ENCODE results near the gene ADGRA3.
"Not testable (repeated sequence)": the region's sequence is repeated elsewhere in the genome, so short reads cannot be mapped to it uniquely, and the experiment has no call there.

Gene ADGRA3

GRCh38 chr4:22385611-22386011 is 130.3 kb downstream of the ADGRA3 start:
- peaks cover 37% of the 10 kb centered on the region for H3K36me3 ChIP-seq (ENCODE audit: control insufficient read depth, insufficient read depth, low read length)
- 96 to 100% methylated on average over 4 of the region's 7 CpGs for WGBS, 2 experiments (ENCODE audit: insufficient coverage in 2 of 2)
- no peak overlapping the region for H3K27ac ChIP-seq (ENCODE audit: low read depth, low read length, severe bottlenecking)
- H3K4me1 ChIP-seq (ENCODE audit: control insufficient read depth, insufficient read depth, low read length, poor library complexity, severe bottlenecking) = peaks cover under 1% of the 10 kb centered on the region
- H3K4me3 ChIP-seq (ENCODE audit: extremely low read depth, insufficient read depth, low read length, poor library complexity, severe bottlenecking) = no peak overlapping the region
- H3K9me3 ChIP-seq (ENCODE audit: control insufficient read depth, low read length) = no peaks in the 10 kb centered on the region

- Histone ChIP-seq H3K36me3 (ENCODE audit: control insufficient read depth, insufficient read depth, low read length) (peaks cover 37% of the 10 kb centered on the region), H3K27ac (ENCODE audit: low read depth, low read length, severe bottlenecking) (no peak overlapping the region), H3K4me3 (ENCODE audit: extremely low read depth, insufficient read depth, low read length, poor library complexity, severe bottlenecking) (no peak overlapping the region), H3K4me1 (ENCODE audit: control insufficient read depth, insufficient read depth, low read length, poor library complexity, severe bottlenecking) (no peaks in the 10 kb centered on the region), H3K9me3 (ENCODE audit: control insufficient read depth, low read length) (no peaks in the 10 kb centered on the region)
These were observed 131.7 kb downstream of the ADGRA3 start for GRCh38 chr4:22384154-22384553.

- not testable (repeated sequence) for H3K27ac ChIP-seq (ENCODE audit: low read depth, low read length, severe bottlenecking); H3K4me1 ChIP-seq (ENCODE audit: control insufficient read depth, insufficient read depth, low read length, poor library complexity, severe bottlenecking); H3K4me3 ChIP-seq (ENCODE audit: extremely low read depth, insufficient read depth, low read length, poor library complexity, severe bottlenecking); H3K9me3 ChIP-seq (ENCODE audit: control insufficient read depth, low read length)
- WGBS, 2 experiments (ENCODE audit: insufficient coverage in 2 of 2) = 89 to 100% methylated on average over 1 of the region's 3 CpGs
- H3K36me3 ChIP-seq (ENCODE audit: control insufficient read depth, insufficient read depth, low read length) = peaks cover 22% of the 10 kb centered on the region
These were observed 133.7 kb downstream of the ADGRA3 start for GRCh38 chr4:22382216-22382615.

- Histone ChIP-seq H3K9me3 (ENCODE audit: control insufficient read depth, low read length) (no peaks in the 10 kb centered on the region), H3K4me1 (ENCODE audit: control insufficient read depth, insufficient read depth, low read length, poor library complexity, severe bottlenecking) (no peaks in the 10 kb centered on the region), H3K27ac (ENCODE audit: low read depth, low read length, severe bottlenecking) (no peak overlapping the region), H3K36me3 (ENCODE audit: control insufficient read depth, insufficient read depth, low read length) (no peaks in the 10 kb centered on the region), H3K4me3 (ENCODE audit: extremely low read depth, insufficient read depth, low read length, poor library complexity, severe bottlenecking) (no peak overlapping the region)
- WGBS, 2 experiments (ENCODE audit: insufficient coverage in 2 of 2) = no CpG with 5 or more reads among the region's 3 CpGs
These were observed 142.9 kb downstream of the ADGRA3 start for GRCh38 chr4:22372986-22373385.

- Histone ChIP-seq H3K4me3 (ENCODE audit: extremely low read depth, insufficient read depth, low read length, poor library complexity, severe bottlenecking) (no peak overlapping the region), H3K27ac (ENCODE audit: low read depth, low read length, severe bottlenecking) (no peak overlapping the region), H3K4me1 (ENCODE audit: control insufficient read depth, insufficient read depth, low read length, poor library complexity, severe bottlenecking) (no peaks in the 10 kb centered on the region), H3K9me3 (ENCODE audit: control insufficient read depth, low read length) (no peaks in the 10 kb centered on the region), H3K36me3 (ENCODE audit: control insufficient read depth, insufficient read depth, low read length) (no peaks in the 10 kb centered on the region)
- WGBS, 2 experiments (ENCODE audit: insufficient coverage in 2 of 2) = 85 to 94% methylated on average over 5 to 7 of the region's 8 CpGs
These were observed 145.8 kb downstream of the ADGRA3 start for GRCh38 chr4:22369901-22370562.

- 100% methylated on average over 1 of the region's 2 CpGs; no CpG with 5 or more reads in 1 of the 2 experiments for WGBS, 2 experiments (ENCODE audit: insufficient coverage in 2 of 2)
- H3K4me3 ChIP-seq (ENCODE audit: extremely low read depth, insufficient read depth, low read length, poor library complexity, severe bottlenecking) = no peak overlapping the region
- no peaks in the 10 kb centered on the region for H3K4me1 ChIP-seq (ENCODE audit: control insufficient read depth, insufficient read depth, low read length, poor library complexity, severe bottlenecking)
- no peaks in the 10 kb centered on the region for H3K36me3 ChIP-seq (ENCODE audit: control insufficient read depth, insufficient read depth, low read length)
- H3K9me3 ChIP-seq (ENCODE audit: control insufficient read depth, low read length) = no peaks in the 10 kb centered on the region
- H3K27ac ChIP-seq (ENCODE audit: low read depth, low read length, severe bottlenecking) = no peak overlapping the region
These were observed 152.1 kb downstream of the ADGRA3 start for GRCh38 chr4:22363787-22364186.

- Histone ChIP-seq H3K4me1 (ENCODE audit: control insufficient read depth, insufficient read depth, low read length, poor library complexity, severe bottlenecking) (no peaks in the 10 kb centered on the region), H3K9me3 (ENCODE audit: control insufficient read depth, low read length) (no peaks in the 10 kb centered on the region), H3K36me3 (ENCODE audit: control insufficient read depth, insufficient read depth, low read length) (no peaks in the 10 kb centered on the region), H3K27ac (ENCODE audit: low read depth, low read length, severe bottlenecking) (no peak overlapping the region), H3K4me3 (ENCODE audit: extremely low read depth, insufficient read depth, low read length, poor library complexity, severe bottlenecking) (no peak overlapping the region)
- WGBS, 2 experiments (ENCODE audit: insufficient coverage in 2 of 2) = no CpG with 5 or more reads among the region's 2 CpGs
These were observed 152.8 kb downstream of the ADGRA3 start for GRCh38 chr4:22363036-22363435.

GRCh38 chr4:22356987-22357596 is 158.8 kb downstream of the ADGRA3 start:
- Histone ChIP-seq H3K4me1 (ENCODE audit: control insufficient read depth, insufficient read depth, low read length, poor library complexity, severe bottlenecking) (no peaks in the 10 kb centered on the region), H3K9me3 (ENCODE audit: control insufficient read depth, low read length) (no peaks in the 10 kb centered on the region), H3K27ac (ENCODE audit: low read depth, low read length, severe bottlenecking) (no peak overlapping the region), H3K36me3 (ENCODE audit: control insufficient read depth, insufficient read depth, low read length) (no peaks in the 10 kb centered on the region), H3K4me3 (ENCODE audit: extremely low read depth, insufficient read depth, low read length, poor library complexity, severe bottlenecking) (no peak overlapping the region)
- WGBS, 2 experiments (ENCODE audit: insufficient coverage in 2 of 2) = 60 to 81% methylated on average over 4 to 5 of the region's 6 CpGs

GRCh38 chr4:22348410-22348809 is 167.5 kb downstream of the ADGRA3 start:
- H3K4me1 ChIP-seq (ENCODE audit: control insufficient read depth, insufficient read depth, low read length, poor library complexity, severe bottlenecking) = no peaks in the 10 kb centered on the region
- H3K4me3 ChIP-seq (ENCODE audit: extremely low read depth, insufficient read depth, low read length, poor library complexity, severe bottlenecking) = no peak overlapping the region
- 93 to 100% methylated on average over 1 to 3 of the region's 3 CpGs for WGBS, 2 experiments (ENCODE audit: insufficient coverage in 2 of 2)
- H3K27ac ChIP-seq (ENCODE audit: low read depth, low read length, severe bottlenecking) = no peak overlapping the region
- H3K9me3 ChIP-seq (ENCODE audit: control insufficient read depth, low read length) = no peaks in the 10 kb centered on the region
- H3K36me3 ChIP-seq (ENCODE audit: control insufficient read depth, insufficient read depth, low read length) = no peaks in the 10 kb centered on the region

- no peaks in the 10 kb centered on the region for H3K9me3 ChIP-seq (ENCODE audit: control insufficient read depth, low read length)
- H3K4me3 ChIP-seq (ENCODE audit: extremely low read depth, insufficient read depth, low read length, poor library complexity, severe bottlenecking) = no peak overlapping the region
- no peak overlapping the region for H3K27ac ChIP-seq (ENCODE audit: low read depth, low read length, severe bottlenecking)
- 83% methylated on average over 1 of the region's 1 CpG; no CpG with 5 or more reads in 1 of the 2 experiments for WGBS, 2 experiments (ENCODE audit: insufficient coverage in 2 of 2)
- no peaks in the 10 kb centered on the region for H3K36me3 ChIP-seq (ENCODE audit: control insufficient read depth, insufficient read depth, low read length)
- H3K4me1 ChIP-seq (ENCODE audit: control insufficient read depth, insufficient read depth, low read length, poor library complexity, severe bottlenecking) = no peaks in the 10 kb centered on the region
These were observed 170.2 kb downstream of the ADGRA3 start for GRCh38 chr4:22345678-22346077.

GRCh38 chr4:22345055-22345454 is 170.8 kb downstream of the ADGRA3 start:
- no CpG with 5 or more reads among the region's 1 CpG for WGBS, 2 experiments (ENCODE audit: insufficient coverage in 2 of 2)
- Histone ChIP-seq H3K27ac (ENCODE audit: low read depth, low read length, severe bottlenecking) (no peak overlapping the region), H3K4me1 (ENCODE audit: control insufficient read depth, insufficient read depth, low read length, poor library complexity, severe bottlenecking) (no peaks in the 10 kb centered on the region), H3K36me3 (ENCODE audit: control insufficient read depth, insufficient read depth, low read length) (no peaks in the 10 kb centered on the region), H3K4me3 (ENCODE audit: extremely low read depth, insufficient read depth, low read length, poor library complexity, severe bottlenecking) (no peak overlapping the region), H3K9me3 (ENCODE audit: control insufficient read depth, low read length) (no peaks in the 10 kb centered on the region)
